A549 (cell line): ENCODE measurements around the gene COL7A1. TPM values are rescaled to one million over a fixed set of nuclear protein-coding genes. Genes with fewer than 3 reads are reported as not detected.

ENCODE experiments used
- ATAC-seq, 2 experiments: fragments of 200-7000 bp in 1 of 2; fragments of >200 bp in 1 of 2; cut with Nextera tagmentation in 1 of 2; cut with Tn5 transposase in 1 of 2; 3 replicates each; pipeline versions ENCODE4 v1.8.0 to v1.9.1; 2018 to 2020; ENCODE audit warnings: mild to moderate bottlenecking in 1 of 2, moderate library complexity in 1 of 2
- CTCF ChIA-PET: fragments of 300-600 bp; sonication (Branson Sonifier 250); formaldehyde crosslinking; extraction: SDS; loops from one replicate; lab custom pipeline; 2021; ENCODE audit warnings: antibody characterized with exemption, inconsistent platforms; lab: Yijun Ruan, JAX
- POLR2A ChIA-PET: fragments of 350-600 bp; formaldehyde crosslinking; extraction: SDS; loops from one replicate; lab custom pipeline; 2021; ENCODE audit warnings: antibody characterized with exemption, inconsistent platforms; lab: Yijun Ruan, JAX
- DNase-seq, 2 experiments: peaks; one replicate each; pipeline versions ENCODE4 v3.0.0 to v3.0.0-alpha.2; 2011 to 2016; ENCODE audit warnings: low read depth in 1 of 2, low spot score in 1 of 2
- FAIRE-seq: peaks from 2 replicates; lab custom pipeline; 2011; peaks lifted over from hg19 to GRCh38; lab: Jason Lieb, UNC
- H3K27ac ChIP-seq, 2 experiments: fragments of >200 bp; sonication (Bioruptor Twin); formaldehyde crosslinking; 3 replicates each; pipeline ENCODE4 v1.5.1; 2016 to 2017
- H3K4me1 ChIP-seq: fragments of >200 bp; sonication (Bioruptor Twin); formaldehyde crosslinking; 3 replicates; pipeline ENCODE4 v1.6.1; 2016
- H3K4me2 ChIP-seq: fragments of >200 bp; sonication (Bioruptor Twin); formaldehyde crosslinking; 3 replicates; pipeline ENCODE4 v1.6.1; 2016
- H3K4me3 ChIP-seq: fragments of >200 bp; sonication (Bioruptor Twin); formaldehyde crosslinking; 3 replicates; pipeline ENCODE4 v1.5.1; 2016
- H3K9me3 ChIP-seq: fragments of >200 bp; sonication (Bioruptor Twin); formaldehyde crosslinking; 3 replicates; pipeline ENCODE4 v1.6.1; 2016
- CBX8 ChIP-seq: fragments of 200-600 bp; sonication (generic); IDR thresholded peaks from 2 replicates; pipeline ENCODE4 v1.6.1; 2016
- CEBPB ChIP-seq, 2 experiments: fragments of >200 bp in 1 of 2; sonication (Bioruptor Twin) in 1 of 2; formaldehyde crosslinking in 1 of 2; IDR thresholded peaks; 2 replicates each; pipeline ENCODE4 v1.6.1; 2012 to 2016
- EHMT2 ChIP-seq: fragments of 200-600 bp; sonication (generic); IDR thresholded peaks from 2 replicates; pipeline ENCODE4 v1.6.1; 2016; ENCODE audit warnings: antibody characterized with exemption, low read depth, mild to moderate bottlenecking, moderate library complexity
- FOSL2 ChIP-seq, 2 experiments: fragments of 450-650 bp in 1 of 2; fragments of >200 bp in 1 of 2; sonication (Bioruptor Twin) in 1 of 2; formaldehyde crosslinking; IDR thresholded peaks; 2 replicates each; pipeline versions ENCODE4 v1.5.0 to v1.6.1; 2016 to 2020; ENCODE audit warnings: mild to moderate bottlenecking in 1 of 2, moderate library complexity in 1 of 2
- GATA3 ChIP-seq: IDR thresholded peaks from 2 replicates; pipeline ENCODE4 v1.6.1; 2012; ENCODE audit warnings: borderline replicate concordance
- HOXA7 ChIP-seq: fragments of 250-450 bp; sonication (Bioruptor Pico); IDR thresholded peaks from 2 replicates; pipeline ENCODE4 v1.5.0; 2020; ENCODE audit warnings: mild to moderate bottlenecking, moderate library complexity
- JUNB ChIP-seq: fragments of >200 bp; sonication (Bioruptor Twin); formaldehyde crosslinking; IDR thresholded peaks from 2 replicates; pipeline ENCODE4 v1.6.1; 2016
- KDM1A ChIP-seq: fragments of 200-600 bp; sonication (generic); IDR thresholded peaks from 2 replicates; pipeline ENCODE4 v1.6.1; 2016; ENCODE audit warnings: low read depth, mild to moderate bottlenecking
- MYC ChIP-seq: IDR thresholded peaks from 2 replicates; pipeline ENCODE4 v1.6.1; 2012; ENCODE audit warnings: mild to moderate bottlenecking, inconsistent platforms, low read length, improper control_type of control experiment, borderline replicate concordance
- NR3C1 ChIP-seq: fragments of >200 bp; sonication (Bioruptor Twin); formaldehyde crosslinking; IDR thresholded peaks from 3 replicates; pipeline ENCODE4 v1.6.1; 2017
- POLR2AphosphoS2 ChIP-seq: conservative IDR thresholded peaks from 2 replicates; pipeline ENCODE4 v1.6.1; 2012; ENCODE audit warnings: low read length, improper control_type of control experiment, inconsistent platforms
- RAD21 ChIP-seq, 2 experiments: fragments of >200 bp in 1 of 2; sonication (Bioruptor Twin) in 1 of 2; formaldehyde crosslinking in 1 of 2; IDR thresholded peaks in 1 of 2; conservative IDR thresholded peaks in 1 of 2; 2 replicates in 1 of 2; 3 replicates in 1 of 2; pipeline ENCODE4 v1.6.1; 2012 to 2018; ENCODE audit warnings: inconsistent platforms in 1 of 2
- RFX5 ChIP-seq: fragments of 450-650 bp; IDR thresholded peaks from 2 replicates; pipeline ENCODE4 v1.7.1; 2014; ENCODE audit warnings: antibody characterized with exemption, mild to moderate bottlenecking, moderate library complexity
- SREBF2 ChIP-seq: fragments of 450-650 bp; IDR thresholded peaks from 2 replicates; pipeline ENCODE4 v1.6.1; 2014; ENCODE audit warnings: mild to moderate bottlenecking, moderate library complexity
- ZC3H11A ChIP-seq: fragments of 450-650 bp; IDR thresholded peaks from 2 replicates; pipeline ENCODE4 v1.6.1; 2014; ENCODE audit warnings: antibody characterized with exemption, mild to moderate bottlenecking
- ZNF302 ChIP-seq: fragments of 250-450 bp; sonication (Bioruptor Pico); IDR thresholded peaks from 2 replicates; pipeline ENCODE4 v1.9.0; 2021; ENCODE audit warnings: inconsistent platforms, mild to moderate bottlenecking, moderate library complexity
- WGBS: methylation state at CpG from one replicate; pipeline ENCODE4 v1.1.6; 2017; ENCODE audit errors: missing lambda C conversion rate; 5-methylcytosine and 5-hydroxymethylcytosine counted together
- polyA plus RNA-seq, 4 experiments: library from polyadenylated mRNA; depleted of rRNA in 3 of 4; stranded (reverse); fragments of >200 nt; fragmentation: RNase III in 1 of 4; extraction: RNeasy Plus Mini Kit Qiagen cat#74134 plus additional on column Dnase treatment in 1 of 4; gene quantifications; 2 replicates in 3 of 4; 3 replicates in 1 of 4; pipeline ENCODE4 v1.2.3, GENCODE V29; 2011 to 2017
- TF ChIP-seq, protein P1 (sequence below): fragments of 450-650 bp; IDR thresholded peaks from 2 replicates; pipeline ENCODE4 v1.6.1; 2014; ENCODE audit warnings: antibody characterized with exemption
- TF ChIP-seq, protein P2 (sequence below): fragments of >200 bp; sonication (Bioruptor Twin); formaldehyde crosslinking; IDR thresholded peaks from 3 replicates; pipeline ENCODE4 v1.5.1; 2016
- TF ChIP-seq, protein P3 (sequence below): IDR thresholded peaks from 2 replicates; pipeline ENCODE4 v1.6.1; 2012

Gene COL7A1
- polyA plus RNA-seq, 2 of the 4 experiments (the other 2 are of a cell fraction): 36.5 to 240 TPM

DNA sequence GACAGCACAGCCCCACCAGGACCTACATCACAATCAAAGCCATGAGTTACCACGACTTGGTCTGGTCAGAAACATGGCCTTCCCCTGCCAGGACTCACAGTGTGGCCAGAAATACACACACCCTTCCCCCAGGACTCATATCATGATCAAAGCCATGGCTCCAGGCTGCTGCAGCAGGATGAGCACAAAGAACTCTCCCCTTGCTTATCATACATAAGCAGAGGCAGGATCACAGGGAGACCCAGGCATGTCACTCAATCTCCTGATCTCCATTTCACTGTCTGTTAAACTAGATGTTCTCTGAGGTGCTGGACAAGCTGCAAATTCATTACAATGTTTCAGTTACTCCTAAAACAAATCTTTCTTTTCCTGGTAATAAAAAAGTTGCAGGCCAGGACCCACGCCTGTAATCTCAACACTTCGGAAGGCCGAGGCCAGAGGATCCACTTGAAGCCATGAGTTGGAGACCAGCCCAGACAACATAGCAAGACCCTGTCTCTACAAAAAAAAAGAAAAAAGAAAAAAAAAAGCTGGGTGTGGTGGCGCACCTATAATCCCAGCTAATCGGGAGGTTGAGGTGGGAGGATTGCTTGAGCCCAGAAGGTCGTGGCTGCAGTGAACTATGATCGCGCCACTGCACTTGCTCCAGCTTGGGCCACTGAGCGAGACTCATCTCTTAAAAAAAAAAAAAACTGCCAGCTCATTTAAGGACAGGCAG is 39.7 kb downstream of the COL7A1 start:
- ChIA-PET CTCF (interaction anchor here (0.7 to 1.2 kb wide), 5 partner anchors 10 to 131 kb away, joined by 3 to 4 read pairs (median 3); partner anchors contain the start of gene SLC26A6), POLR2A (no interaction called here)
- H3K4me1 ChIP-seq: peaks cover 28% of the 10 kb centered on the region
- DNase-seq (no peak), FAIRE-seq (no peak), ATAC-seq (no peak)
- H3K27ac ChIP-seq: no peak overlapping the region
- 0 out of 2 replicates have a peak, but pooled peaks have one; percentile 29 for TF ChIP-seq POLR2AphosphoS2
- TF ChIP-seq ZNF302 (CRISPR knock-in tag): no peak
- TF ChIP-seq, protein P1, sequence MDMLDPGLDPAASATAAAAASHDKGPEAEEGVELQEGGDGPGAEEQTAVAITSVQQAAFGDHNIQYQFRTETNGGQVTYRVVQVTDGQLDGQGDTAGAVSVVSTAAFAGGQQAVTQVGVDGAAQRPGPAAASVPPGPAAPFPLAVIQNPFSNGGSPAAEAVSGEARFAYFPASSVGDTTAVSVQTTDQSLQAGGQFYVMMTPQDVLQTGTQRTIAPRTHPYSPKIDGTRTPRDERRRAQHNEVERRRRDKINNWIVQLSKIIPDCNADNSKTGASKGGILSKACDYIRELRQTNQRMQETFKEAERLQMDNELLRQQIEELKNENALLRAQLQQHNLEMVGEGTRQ: no peak
- no peak for TF ChIP-seq FOSL2 (IDR thresholded peaks at IDR 0.05)
- no peak for TF ChIP-seq FOSL2 (CRISPR knock-in tag; IDR thresholded peaks at IDR 0.05)
- H3K4me3 ChIP-seq: no peak overlapping the region
- WGBS: 88% methylated on average over 10 of the region's 10 CpGs
- H3K4me2 ChIP-seq: peak overlapping the region; percentile 87; the same call in 2 of the 3 replicates
- no peaks in the 10 kb centered on the region for H3K9me3 ChIP-seq

DNA sequence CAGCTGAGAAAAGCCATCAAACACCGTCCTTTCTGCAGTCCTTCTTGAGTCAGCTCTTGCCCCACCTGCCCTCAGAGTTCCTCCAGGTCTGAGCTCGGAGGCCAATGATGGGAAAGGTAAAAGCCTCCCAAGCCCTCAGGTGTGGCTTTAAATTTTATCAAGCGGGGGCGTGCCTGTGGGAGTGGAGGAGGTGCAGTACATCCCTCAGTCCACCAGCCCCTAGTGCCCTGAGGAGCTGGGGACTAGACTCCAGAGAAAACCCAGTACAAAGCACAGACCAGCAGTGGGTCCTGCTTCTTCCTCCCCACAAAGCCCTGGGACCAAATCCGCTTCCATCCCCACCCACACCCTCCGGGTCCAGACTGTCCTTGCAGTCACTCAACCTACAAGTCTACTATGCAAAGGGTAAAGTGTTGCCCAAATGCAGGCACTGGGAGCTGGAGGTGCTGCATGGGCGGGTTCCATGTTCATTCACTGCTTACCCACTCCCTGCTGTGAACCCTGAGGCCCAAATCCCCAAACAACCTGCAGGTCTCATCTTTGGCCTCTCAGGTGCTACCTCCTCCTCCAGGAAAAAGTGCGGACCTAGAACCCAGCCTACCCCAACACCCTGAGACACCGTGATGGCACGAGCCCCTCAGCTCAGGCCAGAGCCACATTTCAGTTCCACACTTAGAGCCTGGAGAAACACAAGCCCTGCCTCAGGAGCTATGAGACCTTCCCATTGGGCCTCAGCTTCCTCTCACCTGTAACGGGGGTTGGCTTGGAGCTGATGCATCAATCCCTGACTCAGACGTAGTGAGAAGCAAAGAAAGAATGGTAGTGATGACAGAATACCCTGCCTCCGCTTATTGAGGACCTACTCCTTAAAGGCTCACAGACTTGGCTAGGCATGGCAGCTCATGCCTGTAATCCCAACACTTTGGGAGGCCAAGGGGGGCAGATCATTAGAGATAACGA is 41.0 kb downstream of the COL7A1 start:
- H3K4me1 ChIP-seq: peaks cover 21% of the 10 kb centered on the region
- 96% methylated on average over 12 of the region's 14 CpGs for WGBS
- CTCF ChIA-PET: interaction anchor here (0.7 to 1.7 kb wide), 6 partner anchors 80 to 1849 kb away, joined by 3 to 5 read pairs (median 4); no protein-coding TSS in a partner anchor
- TF ChIP-seq NR3C1: no peak
- 0 out of 2 replicates have a peak, but pooled peaks have one; percentile 49 for TF ChIP-seq POLR2AphosphoS2
- TF ChIP-seq, all 56 proteins: peak for 1
- Histone ChIP-seq H3K9me3 (no peaks in the 10 kb centered on the region), H3K4me3 (no peak overlapping the region), H3K4me2 (no peak overlapping the region), H3K27ac (no peak overlapping the region)
- POLR2A ChIA-PET: interaction anchor here (0.9 kb wide), 1 partner anchor 107 kb away, joined by 3 read pairs; the partner anchor contains the start of gene ATRIP
- DNase-seq (no peak), FAIRE-seq (no peak), ATAC-seq (no peak)

DNA sequence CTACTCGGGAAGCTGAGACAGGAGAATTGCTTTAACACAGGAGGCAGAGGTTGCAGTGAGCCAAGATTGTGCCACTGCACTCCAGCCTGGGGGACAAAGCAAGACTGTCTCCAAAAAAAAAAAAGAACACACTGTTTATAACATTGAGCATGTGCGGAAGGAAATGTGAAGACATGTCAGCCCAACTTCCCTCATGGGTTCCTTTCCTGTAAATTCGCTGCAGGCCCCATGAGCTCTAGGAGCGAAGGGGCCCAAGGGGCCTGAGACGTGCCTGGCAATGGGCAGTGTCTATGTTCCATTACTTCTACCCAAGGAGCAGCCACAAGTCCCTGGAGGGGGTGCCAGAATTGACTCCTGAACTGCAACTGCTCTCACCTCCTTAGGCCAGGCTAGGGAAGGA is 41.8 kb downstream of the COL7A1 start:
- FAIRE-seq (no peak), ATAC-seq (no peak), DNase-seq (no peak)
- no peaks in the 10 kb centered on the region for H3K9me3 ChIP-seq
- peaks cover 13% of the 10 kb centered on the region for H3K4me1 ChIP-seq
- no peak overlapping the region for H3K4me3 ChIP-seq
- no peak overlapping the region for H3K4me2 ChIP-seq
- 92% methylated on average over 5 of the region's 5 CpGs for WGBS
- CTCF ChIA-PET: interaction anchor here (0.7 to 1.7 kb wide), 6 partner anchors 80 to 1848 kb away, joined by 3 to 4 read pairs (median 3); partner anchors contain the start of gene SLC26A6
- TF ChIP-seq JUNB: no peak
- no peak for TF ChIP-seq CBX8
- no peak for TF ChIP-seq MYC
- TF ChIP-seq, protein P1: no peak
- TF ChIP-seq KDM1A: no peak
- no peak for TF ChIP-seq SREBF2
- TF ChIP-seq HOXA7 (CRISPR knock-in tag): no peak
- no peak for TF ChIP-seq RAD21 (conservative IDR thresholded peaks at IDR 0.05 in 1 of 2, IDR thresholded peaks at IDR 0.05 in 1 of 2)
- TF ChIP-seq NR3C1: no peak
- TF ChIP-seq, protein P2, sequence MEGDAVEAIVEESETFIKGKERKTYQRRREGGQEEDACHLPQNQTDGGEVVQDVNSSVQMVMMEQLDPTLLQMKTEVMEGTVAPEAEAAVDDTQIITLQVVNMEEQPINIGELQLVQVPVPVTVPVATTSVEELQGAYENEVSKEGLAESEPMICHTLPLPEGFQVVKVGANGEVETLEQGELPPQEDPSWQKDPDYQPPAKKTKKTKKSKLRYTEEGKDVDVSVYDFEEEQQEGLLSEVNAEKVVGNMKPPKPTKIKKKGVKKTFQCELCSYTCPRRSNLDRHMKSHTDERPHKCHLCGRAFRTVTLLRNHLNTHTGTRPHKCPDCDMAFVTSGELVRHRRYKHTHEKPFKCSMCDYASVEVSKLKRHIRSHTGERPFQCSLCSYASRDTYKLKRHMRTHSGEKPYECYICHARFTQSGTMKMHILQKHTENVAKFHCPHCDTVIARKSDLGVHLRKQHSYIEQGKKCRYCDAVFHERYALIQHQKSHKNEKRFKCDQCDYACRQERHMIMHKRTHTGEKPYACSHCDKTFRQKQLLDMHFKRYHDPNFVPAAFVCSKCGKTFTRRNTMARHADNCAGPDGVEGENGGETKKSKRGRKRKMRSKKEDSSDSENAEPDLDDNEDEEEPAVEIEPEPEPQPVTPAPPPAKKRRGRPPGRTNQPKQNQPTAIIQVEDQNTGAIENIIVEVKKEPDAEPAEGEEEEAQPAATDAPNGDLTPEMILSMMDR: no peak
- no peak for TF ChIP-seq CEBPB (IDR thresholded peaks at IDR 0.05)
- TF ChIP-seq, protein P3, sequence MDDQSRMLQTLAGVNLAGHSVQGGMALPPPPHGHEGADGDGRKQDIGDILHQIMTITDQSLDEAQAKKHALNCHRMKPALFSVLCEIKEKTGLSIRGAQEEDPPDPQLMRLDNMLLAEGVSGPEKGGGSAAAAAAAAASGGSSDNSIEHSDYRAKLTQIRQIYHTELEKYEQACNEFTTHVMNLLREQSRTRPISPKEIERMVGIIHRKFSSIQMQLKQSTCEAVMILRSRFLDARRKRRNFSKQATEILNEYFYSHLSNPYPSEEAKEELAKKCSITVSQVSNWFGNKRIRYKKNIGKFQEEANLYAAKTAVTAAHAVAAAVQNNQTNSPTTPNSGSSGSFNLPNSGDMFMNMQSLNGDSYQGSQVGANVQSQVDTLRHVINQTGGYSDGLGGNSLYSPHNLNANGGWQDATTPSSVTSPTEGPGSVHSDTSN: no peak
- no peak for TF ChIP-seq RFX5
- TF ChIP-seq EHMT2: no peak
- TF ChIP-seq GATA3: no peak
- TF ChIP-seq ZC3H11A: no peak
- POLR2A ChIA-PET: no interaction called here
- no peak overlapping the region for H3K27ac ChIP-seq
